MM.1S (cell line): Measurements from ENCODE around the gene IZUMO1.

Experiments
- DNase-seq: peaks from one replicate; pipeline ENCODE4 v3.0.0-alpha.2; 2015
- H2AFZ ChIP-seq: fragments of 300-600 bp; sonication (generic); 2 replicates; pipeline ENCODE4 v1.6.0; 2016; ENCODE audit warnings: antibody characterized with exemption, low read length
- H3F3A ChIP-seq: fragments of 300-600 bp; sonication (generic); 2 replicates; pipeline ENCODE4 v1.6.1; 2016; ENCODE audit warnings: mild to moderate bottlenecking, antibody characterized with exemption, low read length, moderate library complexity, mixed read lengths; ENCODE audit not compliant: insufficient read depth
- H3K27ac ChIP-seq: fragments of 300-600 bp; sonication (generic); 2 replicates; pipeline ENCODE4 v1.5.1; 2016; ENCODE audit warnings: mild to moderate bottlenecking, low read length
- H3K27me3 ChIP-seq: fragments of 300-600 bp; sonication (generic); replicated peaks from 2 replicates; pipeline ENCODE4 v1.6.0; 2016; ENCODE audit warnings: low read length; ENCODE audit not compliant: insufficient read depth
- H3K36me3 ChIP-seq: fragments of 300-600 bp; sonication (generic); replicated peaks from 2 replicates; pipeline ENCODE4 v1.6.1; 2016; ENCODE audit warnings: mild to moderate bottlenecking, low read length, mixed read lengths; ENCODE audit not compliant: insufficient read depth
- H3K4me1 ChIP-seq: fragments of 300-600 bp; sonication (generic); 2 replicates; pipeline ENCODE4 v1.6.1; 2016; ENCODE audit warnings: low read length, mixed read lengths
- H3K4me2 ChIP-seq: fragments of 300-600 bp; sonication (generic); 2 replicates; pipeline ENCODE4 v1.6.0; 2016; ENCODE audit warnings: low read depth, low read length
- H3K4me3 ChIP-seq: fragments of 300-600 bp; sonication (generic); 2 replicates; pipeline ENCODE4 v1.5.1; 2016; ENCODE audit warnings: low read length, mixed read lengths
- H3K79me2 ChIP-seq: fragments of 300-600 bp; sonication (generic); 2 replicates; pipeline ENCODE4 v1.6.1; 2016; ENCODE audit warnings: mixed run types, low read length, mixed read lengths
- H3K9ac ChIP-seq: fragments of 300-600 bp; sonication (generic); 2 replicates; pipeline ENCODE4 v1.6.1; 2016; ENCODE audit warnings: low read length, mixed read lengths
- H3K9me2 ChIP-seq: fragments of 300-600 bp; sonication (generic); replicated peaks from 2 replicates; pipeline ENCODE4 v1.6.1; 2016; ENCODE audit warnings: mild to moderate bottlenecking, low read length, mixed read lengths; ENCODE audit not compliant: insufficient read depth
- H3K9me3 ChIP-seq: fragments of 300-600 bp; sonication (generic); replicated peaks from 2 replicates; pipeline ENCODE4 v1.6.1; 2016; ENCODE audit warnings: mild to moderate bottlenecking, low read length, mixed read lengths; ENCODE audit not compliant: insufficient read depth
- H4K20me1 ChIP-seq: fragments of 300-600 bp; sonication (generic); 2 replicates; pipeline ENCODE4 v1.6.1; 2016; ENCODE audit warnings: mild to moderate bottlenecking, low read length, moderate library complexity, mixed read lengths; ENCODE audit not compliant: insufficient read depth
- CTCF ChIP-seq: fragments of 300-600 bp; sonication (generic); IDR thresholded peaks from 2 replicates; pipeline ENCODE4 v1.5.1; 2016; ENCODE audit warnings: antibody characterized with exemption, low read length, mixed read lengths
- EZH2 ChIP-seq: fragments of 300-600 bp; sonication (generic); optimal IDR thresholded peaks from 2 replicates; pipeline ENCODE3; 2017; ENCODE audit warnings: low read depth, mild to moderate bottlenecking, antibody characterized with exemption, low read length, mixed read lengths
- EZH2phosphoT487 ChIP-seq: fragments of 300-600 bp; sonication (generic); IDR thresholded peaks from 2 replicates; pipeline ENCODE4 v1.6.1; 2018; ENCODE audit warnings: antibody characterized with exemption, low read length

Gene IZUMO1

GRCh38 chr19:48760504-48761205, 13.9 kb upstream of the IZUMO1 start:
- Histone ChIP-seq H3K9me3 (no peaks in the 10 kb centered on the region), H3K9ac (no peak overlapping the region), H4K20me1 (no peaks in the 10 kb centered on the region), H2AFZ (no peak overlapping the region), H3K4me1 (no peaks in the 10 kb centered on the region), H3K36me3 (no peaks in the 10 kb centered on the region), H3K79me2 (no peaks in the 10 kb centered on the region), H3K27ac (no peak overlapping the region), H3F3A (no peaks in the 10 kb centered on the region), H3K4me2 (no peak overlapping the region), H3K27me3 (peaks cover 80% of the 10 kb centered on the region), H3K4me3 (no peak overlapping the region), H3K9me2 (no peaks in the 10 kb centered on the region)
- no peak for DNase-seq
- no peak for TF ChIP-seq EZH2phosphoT487
- no peak for TF ChIP-seq EZH2
- TF ChIP-seq CTCF: no peak

- H3K36me3 ChIP-seq: no peaks in the 10 kb centered on the region
- 0 out of 2 replicates have a peak, but pooled peaks cover 4% of the 10 kb centered on the region for H3K4me1 ChIP-seq
- no peaks in the 10 kb centered on the region for H4K20me1 ChIP-seq
- TF ChIP-seq CTCF (no peak), EZH2phosphoT487 (no peak), EZH2 (no peak)
- H3K9ac ChIP-seq: no peak overlapping the region
- peaks cover 75% of the 10 kb centered on the region for H3K27me3 ChIP-seq
- H3K79me2 ChIP-seq: no peaks in the 10 kb centered on the region
- H3F3A ChIP-seq: no peaks in the 10 kb centered on the region
- H3K27ac ChIP-seq: no peak overlapping the region
- no peak overlapping the region for H3K4me2 ChIP-seq
- no peaks in the 10 kb centered on the region for H3K9me3 ChIP-seq
- DNase-seq: no peak
- no peak overlapping the region for H3K4me3 ChIP-seq
- H2AFZ ChIP-seq: no peak overlapping the region
- no peaks in the 10 kb centered on the region for H3K9me2 ChIP-seq
Measured at GRCh38 chr19:48757741-48758144, 11.0 kb upstream of the IZUMO1 start.

- H3K4me1 ChIP-seq: 0 out of 2 replicates have a peak, but pooled peaks cover 4% of the 10 kb centered on the region
- H3K27me3 ChIP-seq: peaks cover 74% of the 10 kb centered on the region
- H3K27ac ChIP-seq: no peak overlapping the region
- H3K9me3 ChIP-seq: no peaks in the 10 kb centered on the region
- no peaks in the 10 kb centered on the region for H3F3A ChIP-seq
- H3K4me3 ChIP-seq: no peak overlapping the region
- TF ChIP-seq EZH2phosphoT487: no peak
- no peak for TF ChIP-seq CTCF
- TF ChIP-seq EZH2: no peak
- H2AFZ ChIP-seq: no peak overlapping the region
- no peak overlapping the region for H3K4me2 ChIP-seq
- no peaks in the 10 kb centered on the region for H3K36me3 ChIP-seq
- H3K9ac ChIP-seq: no peak overlapping the region
- H3K79me2 ChIP-seq: no peaks in the 10 kb centered on the region
- H4K20me1 ChIP-seq: no peaks in the 10 kb centered on the region
- no peak for DNase-seq
- no peaks in the 10 kb centered on the region for H3K9me2 ChIP-seq
Measured at GRCh38 chr19:48757089-48757675, 10.5 kb upstream of the IZUMO1 start.
